Gastroesophageal sphincter (tissue), 3 donors: ENCODE measurements around the gene EPHA8.

ENCODE experiments used
- CTCF ChIP-seq, 4 experiments: fragments of 200-600 bp in 2 of 4; fragments of 450-650 bp in 2 of 4; sonication (generic) in 1 of 4; IDR thresholded peaks; one replicate each; pipeline ENCODE4 v1.5.1; 2017 to 2019; ENCODE audit warnings: antibody characterized with exemption in 4 of 4, mild to moderate bottlenecking in 2 of 4, moderate library complexity in 2 of 4
- EP300 ChIP-seq: sonication (generic); formaldehyde crosslinking; IDR thresholded peaks from one replicate; pipeline ENCODE4 v1.6.1; 2017; ENCODE audit warnings: antibody characterized with exemption, mild to moderate bottlenecking
- POLR2A ChIP-seq, 2 donors: fragments of 450-650 bp; IDR thresholded peaks; one replicate each; pipeline ENCODE4 v1.6.1; 2017; ENCODE audit warnings: antibody characterized with exemption in 2 of 2, mild to moderate bottlenecking in 2 of 2, moderate library complexity in 1 of 2

GRCh38 chr1:22536506-22536905, 26.8 kb upstream of the EPHA8 start:
- TF ChIP-seq EP300 (no peak), CTCF (IDR thresholded peaks at IDR 0.05) (no peak), POLR2A (IDR thresholded peaks at IDR 0.05) (no peak)
